H9 (cell line): ENCODE data around the gene XRCC3. TPM values are rescaled to one million over a fixed set of nuclear protein-coding genes. Genes with fewer than 3 reads are reported as not detected.

Experiments used
- DNase-seq: peaks from one replicate; pipeline ENCODE4 v3.0.0-alpha.2; 2017
- H2AFZ ChIP-seq: one replicate; pipeline ENCODE4 v1.6.1; 2013; ENCODE audit warnings: mild to moderate bottlenecking, low read length, control low read depth, moderate library complexity
- H2AK5ac ChIP-seq: 2 replicates; pipeline ENCODE4 v1.6.1; 2013; ENCODE audit warnings: low read length, control low read depth, mixed read lengths; ENCODE audit not compliant: insufficient read length
- H2BK120ac ChIP-seq: one replicate; pipeline ENCODE4 v1.6.1; 2013; ENCODE audit warnings: low read depth, mild to moderate bottlenecking, low read length, control low read depth, inconsistent platforms; ENCODE audit not compliant: poor library complexity, severe bottlenecking
- H2BK12ac ChIP-seq: 2 replicates; pipeline ENCODE4 v1.6.1; 2013; ENCODE audit warnings: low read length, control low read depth, mixed read lengths, low read depth; ENCODE audit not compliant: insufficient read length
- H2BK15ac ChIP-seq: 2 replicates; pipeline ENCODE4 v1.6.1; 2013; ENCODE audit warnings: low read depth, low read length, control low read depth
- H2BK20ac ChIP-seq: one replicate; pipeline ENCODE4 v1.6.1; 2013; ENCODE audit warnings: low read depth, mild to moderate bottlenecking, low read length, control low read depth, inconsistent platforms; ENCODE audit not compliant: poor library complexity, severe bottlenecking
- H2BK5ac ChIP-seq: 2 replicates; pipeline ENCODE4 v1.6.1; 2013; ENCODE audit warnings: low read length, control low read depth, mixed read lengths; ENCODE audit not compliant: insufficient read length
- H3K14ac ChIP-seq: 2 replicates; pipeline ENCODE4 v1.6.1; 2013; ENCODE audit warnings: low read length, control low read depth; ENCODE audit not compliant: insufficient read depth
- H3K18ac ChIP-seq: 2 replicates; pipeline ENCODE4 v1.6.1; 2013; ENCODE audit warnings: low read depth, mild to moderate bottlenecking, mixed read lengths, low read length, control low read depth; ENCODE audit not compliant: insufficient read length
- H3K23ac ChIP-seq: 2 replicates; pipeline ENCODE4 v1.6.1; 2013; ENCODE audit warnings: low read length, control low read depth, mixed read lengths, low read depth; ENCODE audit not compliant: insufficient read length
- H3K23me2 ChIP-seq: 2 replicates; pipeline ENCODE4 v1.6.1; 2013; ENCODE audit warnings: low read depth, mild to moderate bottlenecking, mixed read lengths, low read length, control low read depth; ENCODE audit not compliant: insufficient read length, poor library complexity, severe bottlenecking
- H3K27ac ChIP-seq: 2 replicates; pipeline ENCODE4 v1.5.1; 2013; ENCODE audit warnings: low read length, control low read depth, mixed read lengths, low read depth; ENCODE audit not compliant: insufficient read length
- H3K27me3 ChIP-seq: 2 replicates; pipeline ENCODE4 v1.6.1; 2013; ENCODE audit warnings: low read length, control low read depth, inconsistent platforms; ENCODE audit not compliant: insufficient read depth
- H3K4ac ChIP-seq: 2 replicates; pipeline ENCODE4 v1.6.1; 2013; ENCODE audit warnings: low read depth, mild to moderate bottlenecking, control low read depth, inconsistent platforms, low read length, moderate library complexity
- H3K4me1 ChIP-seq: 2 replicates; pipeline ENCODE4 v1.6.1; 2013; ENCODE audit warnings: low read length, control low read depth, inconsistent platforms; ENCODE audit not compliant: insufficient read depth
- H3K4me2 ChIP-seq: 2 replicates; pipeline ENCODE4 v1.6.1; 2013; ENCODE audit warnings: low read length, control low read depth, mixed read lengths; ENCODE audit not compliant: insufficient read length, insufficient read depth
- H3K56ac ChIP-seq: 2 replicates; pipeline ENCODE4 v1.6.1; 2013; ENCODE audit warnings: low read depth, mild to moderate bottlenecking, mixed read lengths, low read length, control low read depth; ENCODE audit not compliant: insufficient read length
- H3K79me1 ChIP-seq: 2 replicates; pipeline ENCODE4 v1.6.1; 2013; ENCODE audit warnings: low read depth, mild to moderate bottlenecking, moderate library complexity, low read length, control low read depth, inconsistent platforms; ENCODE audit not compliant: insufficient read depth, poor library complexity, severe bottlenecking
- H3K79me2 ChIP-seq: 2 replicates; pipeline ENCODE4 v1.6.1; 2013; ENCODE audit warnings: low read length, control low read depth, inconsistent platforms; ENCODE audit not compliant: insufficient read depth
- H3K9ac ChIP-seq: 2 replicates; pipeline ENCODE4 v1.6.1; 2013; ENCODE audit warnings: low read length, control low read depth, mixed read lengths; ENCODE audit not compliant: insufficient read length; ENCODE audit errors: extremely low read depth
- H3K9me3 ChIP-seq: one replicate; pipeline ENCODE4 v1.6.1; 2013; ENCODE audit warnings: low read depth, low read length, inconsistent platforms; ENCODE audit not compliant: control insufficient read depth
- H3T11ph ChIP-seq: one replicate; pipeline ENCODE4 v1.6.1; 2013; ENCODE audit warnings: mild to moderate bottlenecking, low read length, control low read depth, inconsistent platforms
- H4K20me1 ChIP-seq: one replicate; pipeline ENCODE4 v1.6.1; 2013; ENCODE audit not compliant: control insufficient read depth, insufficient read length, insufficient read depth
- H4K5ac ChIP-seq: 2 replicates; pipeline ENCODE4 v1.6.1; 2013; ENCODE audit warnings: low read depth, mild to moderate bottlenecking, mixed read lengths, low read length, control low read depth; ENCODE audit not compliant: insufficient read length
- H4K8ac ChIP-seq: replicated peaks from 2 replicates; pipeline ENCODE4 v1.6.1; 2013; ENCODE audit warnings: low read length, control low read depth, mixed read lengths, low read depth; ENCODE audit not compliant: insufficient read length
- H4K91ac ChIP-seq: 2 replicates; pipeline ENCODE4 v1.6.1; 2013; ENCODE audit warnings: low read depth, mild to moderate bottlenecking, moderate library complexity, mixed read lengths, low read length, control low read depth; ENCODE audit not compliant: insufficient read length
- H3K27ac Mint-ChIP-seq, 3 experiments: 2 replicates in 2 of 3; 3 replicates in 1 of 3; pipeline ENCODE4 v1.8.0; 2020 to 2021; ENCODE audit warnings: mixed read lengths in 3 of 3, mild to moderate bottlenecking in 1 of 3, moderate library complexity in 1 of 3
- H3K27me3 Mint-ChIP-seq: 2 replicates; pipeline ENCODE4 v1.8.0; 2021; ENCODE audit warnings: low read depth, mild to moderate bottlenecking, moderate library complexity, mixed read lengths
- H3K36me3 Mint-ChIP-seq, 3 experiments: 2 replicates in 2 of 3; 3 replicates in 1 of 3; pipeline ENCODE4 v1.8.0; 2020 to 2021; ENCODE audit warnings: low read depth in 3 of 3, mixed read lengths in 3 of 3; ENCODE audit not compliant: insufficient read depth in 1 of 3
- H3K4me1 Mint-ChIP-seq, 2 experiments: 2 replicates each; pipeline ENCODE4 v1.8.0; 2020; ENCODE audit warnings: mixed read lengths in 2 of 2
- H3K4me3 Mint-ChIP-seq, 2 experiments: 2 replicates in 1 of 2; 3 replicates in 1 of 2; pipeline ENCODE4 v1.8.0; 2020 to 2021; ENCODE audit warnings: mild to moderate bottlenecking in 2 of 2, mixed read lengths in 2 of 2, moderate library complexity in 1 of 2
- H3K9me3 Mint-ChIP-seq, 2 experiments: 2 replicates in 1 of 2; 3 replicates in 1 of 2; pipeline ENCODE4 v1.8.0; 2020; ENCODE audit warnings: mild to moderate bottlenecking in 2 of 2, mixed read lengths in 2 of 2, moderate library complexity in 1 of 2
- CTCF ChIP-seq: fragments of 200-600 bp; sonication (generic); conservative IDR thresholded peaks from 3 replicates; pipeline ENCODE4 v1.8.0; 2021; ENCODE audit warnings: antibody characterized with exemption, mild to moderate bottlenecking
- WGBS: extraction: QIAGEN DNeasy Blood & Tissue Kit; methylation state at CpG from one replicate; pipeline ENCODE4 v1.1.7; 2013; ENCODE audit warnings: missing lambda C conversion rate, low lambda C conversion rate, mixed read lengths; ENCODE audit not compliant: insufficient read length; ENCODE audit errors: extremely low coverage; 5-methylcytosine and 5-hydroxymethylcytosine counted together
- total RNA-seq: library from RNA; stranded (reverse); gene quantifications from 2 replicates; pipeline ENCODE4 v1.2.1, GENCODE V29; 2021

XRCC3 gene
- total RNA-seq, 1 experiment from 2014 or later = 45.3 TPM

GRCh38 chr14:103735022-103735421, 19.8 kb upstream of the XRCC3 start:
- Histone ChIP-seq H3K27me3 (no peaks in the 10 kb centered on the region), H2AK5ac (no peak overlapping the region), H3K79me1 (no peaks in the 10 kb centered on the region), H3K14ac (no peak overlapping the region), H4K20me1 (peaks cover 3% of the 10 kb centered on the region), H3K23ac (no peak overlapping the region), H2BK5ac (no peak overlapping the region), H3K79me2 (no peaks in the 10 kb centered on the region), H4K8ac (no peak overlapping the region), H3K23me2 (no peaks in the 10 kb centered on the region), H3K9ac (no peak overlapping the region), H3K4ac (no peak overlapping the region), H2BK20ac (no peak overlapping the region), H3T11ph (no peak overlapping the region), H2BK12ac (no peak overlapping the region), H2AFZ (no peak overlapping the region), H3K27ac (no peak overlapping the region), H3K4me1 (no peaks in the 10 kb centered on the region; the same call in 1 of the 2 replicates), H3K18ac (no peak overlapping the region), H3K9me3 (no peaks in the 10 kb centered on the region), H4K91ac (no peak overlapping the region), H3K56ac (no peak overlapping the region), H4K5ac (no peak overlapping the region), H3K4me2 (no peak overlapping the region), H2BK120ac (no peak overlapping the region), H2BK15ac (no peak overlapping the region)
- no peak for DNase-seq
- no CpG with 5 or more reads among the region's 12 CpGs for WGBS
- Mint-ChIP-seq H3K27me3 (no peaks in the 10 kb centered on the region), H3K27ac (peak overlapping the region; percentile 38 to 74 (median 64); a peak in 3 of 7 replicates), H3K4me1 (peaks cover 7 to 11% of the 10 kb centered on the region in 2 experiments), H3K36me3 (peaks cover 3 to 39% (median 29%) of the 10 kb centered on the region in 3 experiments), H3K9me3 (no peaks in the 10 kb centered on the region), H3K4me3 (no peak overlapping the region)
- TF ChIP-seq CTCF = no peak
